Measurements from ENCODE around the gene LRRC2. TPM values are rescaled to one million over a fixed set of nuclear protein-coding genes. Genes with fewer than 3 reads are reported as not detected.
"Not testable (repeated sequence)": the region's sequence is repeated elsewhere in the genome, so short reads cannot be mapped to it uniquely, and the experiment has no call there.

The LRRC2 gene
- total and polyA plus RNA-seq, 9 donors: 3.9 to 9.3 (median 6.2) TPM

GRCh38 chr3:46552538-46552937 lies 13.6 kb downstream of the LRRC2 start:
- no peaks in the 10 kb centered on the region for H3K36me3 ChIP-seq
- intact Hi-C loops (cut with DNase I): no loop called here
- no peaks in the 10 kb centered on the region for H3K9me3 ChIP-seq
- DNase-seq: no peak
- no peak overlapping the region for H3K27ac ChIP-seq
- 94 to 96% (median 95%) methylated on average over 1 of the region's 1 CpG for WGBS, 3 donors
- H3K4me3 ChIP-seq: no peak overlapping the region
- H3K4me1 ChIP-seq (ENCODE audit: insufficient read depth): no peaks in the 10 kb centered on the region
- H3K27me3 ChIP-seq: no peaks in the 10 kb centered on the region
- TF ChIP-seq EP300 (IDR thresholded peaks at IDR 0.05) (no peak), CTCF (IDR thresholded peaks at IDR 0.05) (no peak), POLR2A (IDR thresholded peaks at IDR 0.05) (no peak)

- Histone ChIP-seq H3K36me3 (no peaks in the 10 kb centered on the region), H3K27ac (no peak overlapping the region), H3K4me1 (ENCODE audit: insufficient read depth) (no peaks in the 10 kb centered on the region), H3K9me3 (no peaks in the 10 kb centered on the region), H3K4me3 (no peak overlapping the region), H3K27me3 (no peaks in the 10 kb centered on the region)
- intact Hi-C loops (cut with DNase I): no loop called here
- DNase-seq: no peak
- TF ChIP-seq EP300 (IDR thresholded peaks at IDR 0.05) (no peak), POLR2A (IDR thresholded peaks at IDR 0.05) (no peak), CTCF (IDR thresholded peaks at IDR 0.05) (no peak)
- WGBS, 3 donors: 86 to 96% (median 95%) methylated on average over 2 of the region's 2 CpGs
Observed at GRCh38 chr3:46551615-46552014, 14.5 kb downstream of the LRRC2 start.

- Histone ChIP-seq H3K27me3 (no peaks in the 10 kb centered on the region), H3K27ac (no peak overlapping the region), H3K36me3 (no peaks in the 10 kb centered on the region), H3K4me1 (ENCODE audit: insufficient read depth) (no peaks in the 10 kb centered on the region), H3K4me3 (no peak overlapping the region), H3K9me3 (no peaks in the 10 kb centered on the region)
- intact Hi-C loops (cut with DNase I): no loop called here
- WGBS, 3 donors: 80 to 88% (median 84%) methylated on average over 1 of the region's 1 CpG
- TF ChIP-seq CTCF (IDR thresholded peaks at IDR 0.05): no peak
- no peak for TF ChIP-seq EP300 (IDR thresholded peaks at IDR 0.05)
- no peak for TF ChIP-seq POLR2A (IDR thresholded peaks at IDR 0.05)
- DNase-seq: no peak
Observed at GRCh38 chr3:46549989-46550388, 16.1 kb downstream of the LRRC2 start.

GRCh38 chr3:46549408-46549904 lies 16.6 kb downstream of the LRRC2 start:
- H3K4me3 ChIP-seq: no peak overlapping the region
- no peaks in the 10 kb centered on the region for H3K36me3 ChIP-seq
- H3K9me3 ChIP-seq: no peaks in the 10 kb centered on the region
- H3K4me1 ChIP-seq (ENCODE audit: insufficient read depth): no peaks in the 10 kb centered on the region
- no peaks in the 10 kb centered on the region for H3K27me3 ChIP-seq
- TF ChIP-seq EP300 (IDR thresholded peaks at IDR 0.05) (no peak), CTCF (IDR thresholded peaks at IDR 0.05) (no peak), POLR2A (IDR thresholded peaks at IDR 0.05) (no peak)
- WGBS, 3 donors: 70 to 81% (median 76%) methylated on average over 4 of the region's 4 CpGs
- no peak overlapping the region for H3K27ac ChIP-seq
- no peak for DNase-seq
- intact Hi-C loops (cut with DNase I): no loop called here

- DNase-seq; H3K36me3 ChIP-seq; H3K4me1 ChIP-seq (ENCODE audit: insufficient read depth); intact Hi-C loops (cut with DNase I); H3K9me3 ChIP-seq; H3K27me3 ChIP-seq; H3K4me3 ChIP-seq; H3K27ac ChIP-seq: not testable (repeated sequence)
- WGBS, 3 donors: 95 to 97% (median 97%) methylated on average over 3 of the region's 3 CpGs
Observed at GRCh38 chr3:46548611-46549010, 17.5 kb downstream of the LRRC2 start.
